ENCODE data around the gene HJV. TPM values are rescaled to one million over a fixed set of nuclear protein-coding genes. Genes with fewer than 3 reads are reported as not detected.

HJV gene
- total and polyA plus RNA-seq, 2 of the 13 experiments (the other 11 are each of a cell fraction or from before 2014, with no cell fraction given), result 0.18 TPM; not detected in 1

DNA sequence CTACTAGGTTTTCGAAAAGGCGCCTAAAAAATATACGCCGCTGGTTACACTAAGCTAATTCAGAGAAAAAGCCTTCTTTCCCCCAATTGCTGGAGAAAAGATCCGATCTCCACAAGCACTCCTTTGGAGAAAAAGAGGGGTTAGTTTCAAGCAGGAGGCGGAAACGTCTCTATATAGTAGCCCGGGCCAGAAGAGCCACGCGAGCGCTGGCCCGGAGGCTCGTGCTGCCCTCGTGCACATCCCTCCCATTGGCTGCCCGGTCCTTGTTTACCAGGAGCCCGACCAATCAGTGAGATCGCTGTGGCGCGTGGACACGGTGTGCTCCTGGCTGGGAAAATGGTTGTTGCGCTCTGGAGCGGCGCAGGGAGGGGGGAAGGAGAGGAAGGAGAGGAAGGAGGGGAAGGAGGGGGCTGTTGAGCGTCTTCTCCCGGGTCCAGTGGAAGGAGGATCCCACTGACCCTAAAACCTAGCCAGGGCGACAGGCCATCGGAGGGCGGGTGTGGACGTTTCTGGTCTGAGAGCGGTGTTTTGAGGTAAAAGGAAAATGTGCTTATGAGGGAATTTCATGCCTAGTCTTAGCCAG is 25.0 kb downstream of the HJV start, which contains the start of gene TXNIP (continued):
- TF ChIP-seq ZSCAN12 (CRISPR knock-in tag; IDR thresholded peaks at IDR 0.05) (0 out of 2 replicates have a peak, but pooled peaks have one; percentile 65), ZNF598 (CRISPR knock-in tag; IDR thresholded peaks at IDR 0.05; ENCODE audit: borderline replicate concordance) (no peak), EHMT2 (IDR thresholded peaks at IDR 0.05; ENCODE audit: borderline replicate concordance, low read depth, low read length) (no peak), MED13 (CRISPR knock-in tag; IDR thresholded peaks at IDR 0.05) (peak; percentile 80; the same call in 1 of the 2 replicates), TP53 (CRISPR knock-in tag; conservative IDR thresholded peaks at IDR 0.05) (no peak), SRSF9 (IDR thresholded peaks at IDR 0.05; ENCODE audit: borderline replicate concordance, insufficient read depth, low read depth, low read length, poor library complexity, severe bottlenecking) (no peak), BRCA1 (CRISPR knock-in tag; IDR thresholded peaks at IDR 0.05) (peak; percentile 27; the same call in 1 of the 2 replicates), SAFB2 (CRISPR knock-in tag; IDR thresholded peaks at IDR 0.05; ENCODE audit: borderline replicate concordance, low read depth) (peak; percentile 63; the same call in 1 of the 2 replicates), SOX6 (IDR thresholded peaks at IDR 0.05) (no peak), SOX6 (CRISPR knock-in tag; IDR thresholded peaks at IDR 0.05) (peak; percentile 92), ZFY (CRISPR knock-in tag; IDR thresholded peaks at IDR 0.05) (peak; percentile 64), ZSCAN29 (CRISPR knock-in tag; conservative IDR thresholded peaks at IDR 0.05) (no peak; the same call in none of the 2 replicates)
- TF ChIP-seq, protein P1, sequence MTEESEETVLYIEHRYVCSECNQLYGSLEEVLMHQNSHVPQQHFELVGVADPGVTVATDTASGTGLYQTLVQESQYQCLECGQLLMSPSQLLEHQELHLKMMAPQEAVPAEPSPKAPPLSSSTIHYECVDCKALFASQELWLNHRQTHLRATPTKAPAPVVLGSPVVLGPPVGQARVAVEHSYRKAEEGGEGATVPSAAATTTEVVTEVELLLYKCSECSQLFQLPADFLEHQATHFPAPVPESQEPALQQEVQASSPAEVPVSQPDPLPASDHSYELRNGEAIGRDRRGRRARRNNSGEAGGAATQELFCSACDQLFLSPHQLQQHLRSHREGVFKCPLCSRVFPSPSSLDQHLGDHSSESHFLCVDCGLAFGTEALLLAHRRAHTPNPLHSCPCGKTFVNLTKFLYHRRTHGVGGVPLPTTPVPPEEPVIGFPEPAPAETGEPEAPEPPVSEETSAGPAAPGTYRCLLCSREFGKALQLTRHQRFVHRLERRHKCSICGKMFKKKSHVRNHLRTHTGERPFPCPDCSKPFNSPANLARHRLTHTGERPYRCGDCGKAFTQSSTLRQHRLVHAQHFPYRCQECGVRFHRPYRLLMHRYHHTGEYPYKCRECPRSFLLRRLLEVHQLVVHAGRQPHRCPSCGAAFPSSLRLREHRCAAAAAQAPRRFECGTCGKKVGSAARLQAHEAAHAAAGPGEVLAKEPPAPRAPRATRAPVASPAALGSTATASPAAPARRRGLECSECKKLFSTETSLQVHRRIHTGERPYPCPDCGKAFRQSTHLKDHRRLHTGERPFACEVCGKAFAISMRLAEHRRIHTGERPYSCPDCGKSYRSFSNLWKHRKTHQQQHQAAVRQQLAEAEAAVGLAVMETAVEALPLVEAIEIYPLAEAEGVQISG (CRISPR knock-in tag; IDR thresholded peaks at IDR 0.05), result peak; percentile 53; the same call in 1 of the 2 replicates
- TF ChIP-seq, protein P2, sequence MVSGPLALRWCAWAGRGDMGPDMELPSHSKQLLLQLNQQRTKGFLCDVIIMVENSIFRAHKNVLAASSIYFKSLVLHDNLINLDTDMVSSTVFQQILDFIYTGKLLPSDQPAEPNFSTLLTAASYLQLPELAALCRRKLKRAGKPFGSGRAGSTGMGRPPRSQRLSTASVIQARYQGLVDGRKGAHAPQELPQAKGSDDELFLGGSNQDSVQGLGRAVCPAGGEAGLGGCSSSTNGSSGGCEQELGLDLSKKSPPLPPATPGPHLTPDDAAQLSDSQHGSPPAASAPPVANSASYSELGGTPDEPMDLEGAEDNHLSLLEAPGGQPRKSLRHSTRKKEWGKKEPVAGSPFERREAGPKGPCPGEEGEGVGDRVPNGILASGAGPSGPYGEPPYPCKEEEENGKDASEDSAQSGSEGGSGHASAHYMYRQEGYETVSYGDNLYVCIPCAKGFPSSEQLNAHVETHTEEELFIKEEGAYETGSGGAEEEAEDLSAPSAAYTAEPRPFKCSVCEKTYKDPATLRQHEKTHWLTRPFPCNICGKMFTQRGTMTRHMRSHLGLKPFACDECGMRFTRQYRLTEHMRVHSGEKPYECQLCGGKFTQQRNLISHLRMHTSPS (CRISPR knock-in tag; IDR thresholded peaks at IDR 0.05; ENCODE audit: low read depth), result no peak
- TF ChIP-seq, protein P3, sequence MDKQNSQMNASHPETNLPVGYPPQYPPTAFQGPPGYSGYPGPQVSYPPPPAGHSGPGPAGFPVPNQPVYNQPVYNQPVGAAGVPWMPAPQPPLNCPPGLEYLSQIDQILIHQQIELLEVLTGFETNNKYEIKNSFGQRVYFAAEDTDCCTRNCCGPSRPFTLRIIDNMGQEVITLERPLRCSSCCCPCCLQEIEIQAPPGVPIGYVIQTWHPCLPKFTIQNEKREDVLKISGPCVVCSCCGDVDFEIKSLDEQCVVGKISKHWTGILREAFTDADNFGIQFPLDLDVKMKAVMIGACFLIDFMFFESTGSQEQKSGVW (CRISPR knock-in tag; IDR thresholded peaks at IDR 0.05; ENCODE audit: borderline replicate concordance), result no peak
- TF ChIP-seq, protein P4, sequence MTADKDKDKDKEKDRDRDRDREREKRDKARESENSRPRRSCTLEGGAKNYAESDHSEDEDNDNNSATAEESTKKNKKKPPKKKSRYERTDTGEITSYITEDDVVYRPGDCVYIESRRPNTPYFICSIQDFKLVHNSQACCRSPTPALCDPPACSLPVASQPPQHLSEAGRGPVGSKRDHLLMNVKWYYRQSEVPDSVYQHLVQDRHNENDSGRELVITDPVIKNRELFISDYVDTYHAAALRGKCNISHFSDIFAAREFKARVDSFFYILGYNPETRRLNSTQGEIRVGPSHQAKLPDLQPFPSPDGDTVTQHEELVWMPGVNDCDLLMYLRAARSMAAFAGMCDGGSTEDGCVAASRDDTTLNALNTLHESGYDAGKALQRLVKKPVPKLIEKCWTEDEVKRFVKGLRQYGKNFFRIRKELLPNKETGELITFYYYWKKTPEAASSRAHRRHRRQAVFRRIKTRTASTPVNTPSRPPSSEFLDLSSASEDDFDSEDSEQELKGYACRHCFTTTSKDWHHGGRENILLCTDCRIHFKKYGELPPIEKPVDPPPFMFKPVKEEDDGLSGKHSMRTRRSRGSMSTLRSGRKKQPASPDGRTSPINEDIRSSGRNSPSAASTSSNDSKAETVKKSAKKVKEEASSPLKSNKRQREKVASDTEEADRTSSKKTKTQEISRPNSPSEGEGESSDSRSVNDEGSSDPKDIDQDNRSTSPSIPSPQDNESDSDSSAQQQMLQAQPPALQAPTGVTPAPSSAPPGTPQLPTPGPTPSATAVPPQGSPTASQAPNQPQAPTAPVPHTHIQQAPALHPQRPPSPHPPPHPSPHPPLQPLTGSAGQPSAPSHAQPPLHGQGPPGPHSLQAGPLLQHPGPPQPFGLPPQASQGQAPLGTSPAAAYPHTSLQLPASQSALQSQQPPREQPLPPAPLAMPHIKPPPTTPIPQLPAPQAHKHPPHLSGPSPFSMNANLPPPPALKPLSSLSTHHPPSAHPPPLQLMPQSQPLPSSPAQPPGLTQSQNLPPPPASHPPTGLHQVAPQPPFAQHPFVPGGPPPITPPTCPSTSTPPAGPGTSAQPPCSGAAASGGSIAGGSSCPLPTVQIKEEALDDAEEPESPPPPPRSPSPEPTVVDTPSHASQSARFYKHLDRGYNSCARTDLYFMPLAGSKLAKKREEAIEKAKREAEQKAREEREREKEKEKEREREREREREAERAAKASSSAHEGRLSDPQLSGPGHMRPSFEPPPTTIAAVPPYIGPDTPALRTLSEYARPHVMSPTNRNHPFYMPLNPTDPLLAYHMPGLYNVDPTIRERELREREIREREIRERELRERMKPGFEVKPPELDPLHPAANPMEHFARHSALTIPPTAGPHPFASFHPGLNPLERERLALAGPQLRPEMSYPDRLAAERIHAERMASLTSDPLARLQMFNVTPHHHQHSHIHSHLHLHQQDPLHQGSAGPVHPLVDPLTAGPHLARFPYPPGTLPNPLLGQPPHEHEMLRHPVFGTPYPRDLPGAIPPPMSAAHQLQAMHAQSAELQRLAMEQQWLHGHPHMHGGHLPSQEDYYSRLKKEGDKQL (CRISPR knock-in tag; IDR thresholded peaks at IDR 0.05; ENCODE audit: low read depth), result peak; percentile 68; the same call in 1 of the 2 replicates
- TF ChIP-seq, protein P5, sequence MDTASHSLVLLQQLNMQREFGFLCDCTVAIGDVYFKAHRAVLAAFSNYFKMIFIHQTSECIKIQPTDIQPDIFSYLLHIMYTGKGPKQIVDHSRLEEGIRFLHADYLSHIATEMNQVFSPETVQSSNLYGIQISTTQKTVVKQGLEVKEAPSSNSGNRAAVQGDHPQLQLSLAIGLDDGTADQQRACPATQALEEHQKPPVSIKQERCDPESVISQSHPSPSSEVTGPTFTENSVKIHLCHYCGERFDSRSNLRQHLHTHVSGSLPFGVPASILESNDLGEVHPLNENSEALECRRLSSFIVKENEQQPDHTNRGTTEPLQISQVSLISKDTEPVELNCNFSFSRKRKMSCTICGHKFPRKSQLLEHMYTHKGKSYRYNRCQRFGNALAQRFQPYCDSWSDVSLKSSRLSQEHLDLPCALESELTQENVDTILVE (CRISPR knock-in tag; IDR thresholded peaks at IDR 0.05), result peak; percentile 80
